GM19193 (cell line): Measurements from ENCODE around the gene FAM98C.

Source experiments
- POLR2A ChIP-seq: IDR thresholded peaks from 4 replicates; pipeline ENCODE4 v1.6.1; 2011; ENCODE audit not compliant: insufficient read depth, insufficient read length; ENCODE audit errors: extremely low read depth

The FAM98C gene

DNA sequence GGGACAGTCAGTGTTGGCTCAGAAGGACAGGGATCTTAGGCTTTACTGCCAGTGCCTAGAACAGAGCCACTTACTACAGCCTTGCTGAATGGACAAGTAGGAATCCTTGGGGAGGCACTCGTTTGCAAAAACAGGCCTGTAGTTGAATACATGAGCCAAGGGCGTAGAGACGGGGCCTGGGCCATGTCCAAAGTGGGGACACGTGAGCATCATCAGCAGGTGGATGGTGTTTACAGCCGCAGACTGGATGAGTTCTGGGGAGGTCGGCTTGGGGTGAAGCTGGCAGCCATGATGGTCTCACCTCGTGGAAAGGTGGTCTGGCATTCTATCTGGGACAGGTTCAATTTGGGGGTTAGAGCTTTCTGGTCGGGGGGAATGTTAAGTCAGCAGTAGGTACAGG, 48.1 kb downstream of the FAM98C start:
- no peak for TF ChIP-seq POLR2A

DNA sequence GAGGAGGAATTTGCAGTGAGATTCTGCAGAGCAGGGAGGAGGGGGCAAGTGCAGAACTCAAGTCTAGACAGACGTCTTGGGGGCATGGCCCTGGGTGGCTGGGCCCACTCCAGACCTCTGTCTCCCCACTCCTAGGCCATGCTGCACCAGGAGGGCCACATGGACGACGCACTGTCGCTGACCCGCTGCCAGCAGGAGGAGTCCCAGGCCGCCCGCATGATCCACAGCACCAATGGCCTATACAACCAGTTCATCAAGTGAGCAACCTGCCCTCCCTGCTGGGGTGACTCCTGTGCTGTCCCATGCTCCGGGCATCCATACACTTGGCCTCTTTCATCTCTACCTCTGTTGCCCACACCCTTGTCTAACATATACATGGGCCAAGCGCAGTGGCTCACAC, 48.7 kb downstream of the FAM98C start:
- TF ChIP-seq POLR2A: no peak

DNA sequence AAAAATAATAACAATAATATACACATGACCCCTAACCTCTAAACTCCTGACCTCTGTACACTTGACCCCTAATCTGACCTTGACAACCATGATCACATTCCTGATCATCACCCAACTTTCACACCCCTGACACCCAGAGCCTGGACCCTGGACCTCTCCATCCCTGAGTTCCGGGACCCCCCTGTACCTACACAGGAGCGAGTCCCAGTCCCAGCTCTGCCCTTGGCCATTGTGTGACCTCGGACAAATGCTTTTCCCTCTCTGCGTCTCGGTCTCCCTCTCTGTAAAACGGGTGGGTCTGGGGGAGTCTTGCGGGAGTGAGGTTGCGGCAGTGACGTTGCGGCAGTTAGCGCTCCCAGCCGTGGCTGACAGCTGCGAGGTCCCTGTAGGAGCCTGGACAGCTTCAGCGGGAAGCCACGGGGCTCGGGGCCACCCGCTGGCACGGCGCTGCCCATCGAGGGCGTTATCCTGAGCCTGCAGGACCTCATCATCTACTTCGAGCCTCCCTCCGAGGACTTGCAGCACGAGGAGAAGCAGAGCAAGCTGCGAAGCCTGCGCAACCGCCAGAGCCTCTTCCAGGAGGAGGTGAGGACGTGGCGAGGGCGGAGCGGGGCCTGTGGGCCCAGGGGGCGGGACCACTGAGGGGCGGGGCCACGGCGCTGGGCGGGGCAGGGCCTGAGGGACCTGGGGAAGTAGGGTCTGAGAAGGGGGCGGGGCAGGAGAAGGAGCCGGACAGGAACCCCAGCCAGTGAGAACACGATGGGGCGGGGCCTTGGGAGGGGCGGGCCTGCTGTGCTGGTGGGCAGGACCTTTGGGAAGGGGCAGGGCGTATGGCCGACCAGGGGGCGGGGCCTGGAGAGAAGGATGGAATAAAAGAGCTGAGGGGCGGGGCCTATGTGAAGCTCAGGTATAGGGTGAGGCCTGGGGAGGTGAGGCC, 49.8 kb downstream of the FAM98C start:
- no peak for TF ChIP-seq POLR2A

DNA sequence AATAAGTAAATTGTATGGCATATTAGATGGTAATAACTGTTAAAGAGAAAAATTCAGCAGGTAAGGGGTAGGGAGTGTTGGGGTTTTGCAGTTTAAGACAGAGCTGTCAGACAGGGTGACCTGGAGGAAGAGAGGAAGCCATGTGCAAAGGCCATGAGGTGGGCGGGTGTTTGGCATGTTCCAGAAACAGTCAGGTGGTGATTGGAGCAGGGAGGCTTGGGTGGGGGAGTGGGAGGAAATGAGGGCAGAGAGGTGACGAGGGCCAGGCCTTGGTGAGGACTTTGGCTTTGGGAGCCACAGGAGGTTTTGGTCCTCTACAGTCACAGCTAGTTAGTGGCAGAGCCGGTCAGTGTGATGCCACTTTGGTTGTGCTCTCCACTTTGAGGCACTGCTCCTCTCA, 50.7 kb downstream of the FAM98C start:
- TF ChIP-seq POLR2A: no peak

DNA sequence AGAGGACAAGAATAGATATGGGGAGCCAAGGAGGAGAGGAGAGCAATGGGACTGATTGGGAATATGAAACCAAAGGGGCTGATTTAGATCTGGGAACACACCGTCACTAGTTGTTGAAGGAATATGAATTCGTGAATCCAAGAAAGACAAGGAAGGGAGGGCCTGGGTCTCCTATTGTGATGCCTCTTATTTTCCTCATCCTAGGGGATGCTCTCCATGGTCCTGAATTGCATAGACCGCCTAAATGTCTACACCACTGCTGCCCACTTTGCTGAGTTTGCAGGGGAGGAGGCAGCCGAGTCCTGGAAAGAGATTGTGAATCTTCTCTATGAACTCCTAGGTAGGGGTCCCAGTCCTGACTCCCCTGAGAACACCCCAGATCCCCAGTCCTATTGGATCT, 52.1 kb downstream of the FAM98C start:
- no peak for TF ChIP-seq POLR2A

DNA sequence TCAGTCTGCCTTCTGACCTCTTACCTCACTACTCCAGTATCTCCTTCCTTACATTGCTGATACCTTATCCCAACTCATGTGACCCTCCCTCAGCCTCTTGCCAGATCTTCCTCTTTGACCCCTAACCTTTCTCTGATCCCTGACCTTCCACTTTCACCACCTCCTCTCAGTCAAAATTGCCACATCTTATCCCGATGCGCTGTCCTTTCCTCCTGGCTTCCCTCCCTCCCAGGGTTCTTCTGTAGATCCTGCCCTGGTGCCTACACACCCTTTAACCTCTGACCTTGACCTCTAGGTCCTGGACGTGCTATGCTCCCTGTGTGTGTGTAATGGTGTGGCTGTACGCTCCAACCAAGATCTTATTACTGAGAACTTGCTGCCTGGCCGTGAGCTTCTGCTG, 54.3 kb downstream of the FAM98C start:
- TF ChIP-seq POLR2A: no peak

DNA sequence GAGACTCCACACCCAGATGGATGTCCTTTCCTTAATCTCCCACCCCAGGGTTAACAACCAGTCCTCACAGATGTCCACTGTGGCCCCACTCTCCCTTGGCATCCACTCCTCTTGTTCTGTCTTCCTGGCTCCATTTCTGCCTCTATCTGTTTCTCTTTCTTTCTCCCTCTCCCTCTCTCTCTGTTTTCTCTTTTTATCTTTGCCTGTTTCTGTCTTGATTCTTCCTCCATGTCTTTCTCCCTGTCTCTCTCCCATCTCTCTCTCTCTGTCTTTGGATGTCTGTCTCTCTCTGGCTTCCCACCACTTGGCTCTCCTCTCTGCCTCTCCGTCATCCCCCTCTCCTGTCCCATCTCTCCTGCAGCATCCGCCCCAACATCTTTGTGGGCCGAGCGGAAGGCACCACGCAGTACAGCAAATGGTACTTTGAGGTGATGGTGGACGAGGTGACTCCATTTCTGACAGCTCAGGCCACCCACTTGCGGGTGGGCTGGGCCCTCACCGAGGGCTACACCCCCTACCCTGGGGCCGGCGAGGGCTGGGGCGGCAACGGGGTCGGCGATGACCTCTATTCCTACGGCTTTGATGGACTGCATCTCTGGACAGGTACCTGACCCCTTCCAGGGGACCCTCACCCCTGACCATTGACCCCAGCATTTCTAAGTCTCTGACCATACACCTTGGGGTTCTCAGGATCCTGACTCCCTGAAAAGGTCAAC, 55.0 kb downstream of the FAM98C start:
- TF ChIP-seq POLR2A: no peak
